KMS-11 (cell line): ENCODE results near the gene PTH1R.

Experiments used
- H2AFZ ChIP-seq: fragments of 200-600 bp; sonication (generic); 2 replicates; pipeline ENCODE4 v1.6.1; 2016; ENCODE audit warnings: antibody characterized with exemption, mixed run types, low read depth
- H3K27ac ChIP-seq: fragments of 200-600 bp; sonication (generic); 2 replicates; pipeline ENCODE4 v1.6.1; 2016; ENCODE audit warnings: mild to moderate bottlenecking, mixed run types
- H3K27me3 ChIP-seq: fragments of 200-600 bp; sonication (generic); 2 replicates; pipeline ENCODE4 v1.6.1; 2017; ENCODE audit warnings: mild to moderate bottlenecking, low read depth, mixed run types, moderate library complexity; ENCODE audit not compliant: insufficient read depth
- H3K36me3 ChIP-seq: fragments of 200-600 bp; sonication (generic); 2 replicates; pipeline ENCODE4 v1.6.1; 2017; ENCODE audit warnings: mild to moderate bottlenecking, mixed run types; ENCODE audit not compliant: insufficient read depth
- H3K4me1 ChIP-seq: fragments of 200-600 bp; sonication (generic); 2 replicates; pipeline ENCODE4 v1.6.1; 2016; ENCODE audit warnings: mild to moderate bottlenecking, low read depth, mixed run types; ENCODE audit not compliant: poor library complexity, severe bottlenecking
- H3K4me2 ChIP-seq: fragments of 200-600 bp; sonication (generic); 2 replicates; pipeline ENCODE4 v1.7.0; 2016; ENCODE audit warnings: mild to moderate bottlenecking, mixed run types
- H3K4me3 ChIP-seq: fragments of 200-600 bp; sonication (generic); IDR thresholded peaks from 2 replicates; pipeline ENCODE4 v1.6.1; 2017; ENCODE audit warnings: low read depth, low read length, mixed read lengths; ENCODE audit not compliant: insufficient read depth
- H3K79me2 ChIP-seq: fragments of 200-600 bp; sonication (generic); 2 replicates; pipeline ENCODE4 v1.6.1; 2016; ENCODE audit warnings: low read depth, mixed run types; ENCODE audit not compliant: insufficient read depth
- H3K9ac ChIP-seq: fragments of 200-600 bp; sonication (generic); 2 replicates; pipeline ENCODE4 v1.6.1; 2016; ENCODE audit warnings: mild to moderate bottlenecking, mixed run types
- H4K20me1 ChIP-seq: fragments of 200-600 bp; sonication (generic); 2 replicates; pipeline ENCODE4 v1.6.1; 2016; ENCODE audit warnings: mild to moderate bottlenecking, mixed run types; ENCODE audit not compliant: insufficient read depth
- CTCF ChIP-seq: fragments of 200-600 bp; sonication (generic); conservative IDR thresholded peaks from 2 replicates; pipeline ENCODE4 v1.6.1; 2017; ENCODE audit warnings: low read depth, mild to moderate bottlenecking, antibody characterized with exemption, low read length, moderate library complexity, mixed read lengths

The PTH1R gene

GRCh38 chr3:46858456-46858855 is 19.1 kb upstream of the PTH1R start:
- H3K4me2 ChIP-seq, result no peak overlapping the region
- H3K9ac ChIP-seq, result no peak overlapping the region
- no peak overlapping the region for H3K4me3 ChIP-seq
- H3K79me2 ChIP-seq, result no peaks in the 10 kb centered on the region
- no peaks in the 10 kb centered on the region for H3K27me3 ChIP-seq
- no peak overlapping the region for H3K27ac ChIP-seq
- no peaks in the 10 kb centered on the region for H4K20me1 ChIP-seq
- no peaks in the 10 kb centered on the region for H3K4me1 ChIP-seq
- H2AFZ ChIP-seq, result no peak overlapping the region
- TF ChIP-seq CTCF, result no peak
- H3K36me3 ChIP-seq, result no peaks in the 10 kb centered on the region

- Histone ChIP-seq H3K36me3 (no peaks in the 10 kb centered on the region), H4K20me1 (no peaks in the 10 kb centered on the region), H3K27ac (no peak overlapping the region), H3K4me2 (no peak overlapping the region), H2AFZ (no peak overlapping the region), H3K27me3 (no peaks in the 10 kb centered on the region), H3K79me2 (no peaks in the 10 kb centered on the region), H3K4me1 (no peaks in the 10 kb centered on the region), H3K9ac (no peak overlapping the region), H3K4me3 (no peak overlapping the region)
- TF ChIP-seq CTCF, result no peak
Measured at GRCh38 chr3:46859001-46859710, 18.4 kb upstream of the PTH1R start.

GRCh38 chr3:46860017-46860809 is 17.3 kb upstream of the PTH1R start:
- Histone ChIP-seq H3K27ac (no peak overlapping the region), H3K36me3 (no peaks in the 10 kb centered on the region), H3K4me3 (no peak overlapping the region), H2AFZ (no peak overlapping the region), H3K27me3 (no peaks in the 10 kb centered on the region), H3K79me2 (no peaks in the 10 kb centered on the region), H3K4me1 (no peaks in the 10 kb centered on the region), H4K20me1 (no peaks in the 10 kb centered on the region), H3K9ac (no peak overlapping the region), H3K4me2 (no peak overlapping the region)
- 0 out of 2 replicates have a peak, but pooled peaks have one; percentile 24 for TF ChIP-seq CTCF

- no peaks in the 10 kb centered on the region for H3K4me1 ChIP-seq
- no peak overlapping the region for H2AFZ ChIP-seq
- no peak overlapping the region for H3K9ac ChIP-seq
- no peak overlapping the region for H3K4me3 ChIP-seq
- H3K27ac ChIP-seq, result no peak overlapping the region
- no peaks in the 10 kb centered on the region for H4K20me1 ChIP-seq
- H3K4me2 ChIP-seq, result no peak overlapping the region
- no peak for TF ChIP-seq CTCF
- no peaks in the 10 kb centered on the region for H3K79me2 ChIP-seq
- no peaks in the 10 kb centered on the region for H3K27me3 ChIP-seq
- H3K36me3 ChIP-seq, result no peaks in the 10 kb centered on the region
Measured at GRCh38 chr3:46860810-46861604, 16.5 kb upstream of the PTH1R start.
